Heart left ventricle (tissue), 16 donors: Measurements from ENCODE around the gene PKDCC. TPM values are rescaled to one million over a fixed set of nuclear protein-coding genes. Genes with fewer than 3 reads are reported as not detected.
A peak's percentile ranks its signal among the peaks of the same experiment; 100 is the strongest.

Experiments
- ATAC-seq, 4 donors: fragments of 200-7000 bp; cut with Tn5 transposase; one replicate each; pipeline ENCODE4 v1.9.1; 2020 to 2022; ENCODE audit warnings: moderate library complexity in 4 of 4, mild to moderate bottlenecking in 3 of 4, moderate number of reproducible peaks in 1 of 4
- DNase-seq, 5 donors: peaks; one replicate each; pipeline ENCODE4 v3.0.0-alpha.2; 2020
- H3K27ac ChIP-seq, 12 donors: fragments of 200-600 bp; sonication (generic) in 4 of 12; one replicate each; pipeline versions ENCODE4 v1.5.0 to v1.8.0; 2016 to 2022; ENCODE audit warnings: mild to moderate bottlenecking in 2 of 12
- H3K27me3 ChIP-seq, 9 donors: fragments of 200-600 bp; sonication (generic) in 2 of 9; one replicate each; pipeline versions ENCODE4 v1.5.1 to v1.8.0; 2016 to 2022; ENCODE audit warnings: mild to moderate bottlenecking in 3 of 9
- H3K36me3 ChIP-seq, 9 donors: fragments of 200-600 bp; sonication (generic) in 2 of 9; one replicate each; pipeline versions ENCODE4 v1.5.0 to v1.8.0; 2018 to 2022; ENCODE audit warnings: mild to moderate bottlenecking in 2 of 9
- H3K4me1 ChIP-seq, 12 donors: fragments of 200-600 bp; sonication (generic) in 4 of 12; one replicate each; pipeline versions ENCODE4 v1.5.0 to v1.8.0; 2016 to 2022; ENCODE audit warnings: mild to moderate bottlenecking in 3 of 12
- H3K4me3 ChIP-seq, 12 donors: fragments of 200-600 bp; sonication (generic) in 4 of 12; one replicate each; pipeline versions ENCODE4 v1.5.0 to v1.8.0; 2017 to 2022; ENCODE audit warnings: mild to moderate bottlenecking in 9 of 12, moderate library complexity in 4 of 12
- H3K9me3 ChIP-seq, 12 donors: fragments of 200-600 bp; sonication (generic) in 4 of 12; one replicate each; pipeline versions ENCODE4 v1.5.0 to v1.8.0; 2016 to 2022; ENCODE audit warnings: mild to moderate bottlenecking in 1 of 12
- CTCF ChIP-seq, 12 donors: fragments of 200-600 bp; sonication (generic) in 4 of 12; IDR thresholded peaks; one replicate each; pipeline versions ENCODE4 v1.5.0 to v1.8.0; 2018 to 2022; ENCODE audit warnings: antibody characterized with exemption in 12 of 12, mild to moderate bottlenecking in 5 of 12
- POLR2A ChIP-seq, 2 donors: fragments of 450-650 bp; IDR thresholded peaks; one replicate each; pipeline ENCODE4 v1.6.1; 2017; ENCODE audit warnings: antibody characterized with exemption in 2 of 2, mild to moderate bottlenecking in 2 of 2, moderate library complexity in 2 of 2
- WGBS, 4 donors: extraction: QIAGEN DNeasy Blood & Tissue Kit in 2 of 4; methylation state at CpG; one replicate each; pipeline versions ENCODE4 v1.1.5 to v1.1.7; 2013 to 2018; 5-methylcytosine and 5-hydroxymethylcytosine counted together
- intact Hi-C, 10 donors: fragments of 100-400 bp; cut with DNase I; formaldehyde crosslinking; loops; one replicate each; pipeline versions ENCODE4 v1.11.1 to v1.14.2; 2022
- polyA plus RNA-seq, 2 donors: library from polyadenylated mRNA; stranded (reverse); fragments of 200-250 nt; gene quantifications; one replicate each; pipeline ENCODE4 v1.2.3, GENCODE V29; 2013
- total RNA-seq, 9 donors: library from RNA; depleted of rRNA in 2 of 9; stranded (reverse); fragments of >200 nt in 2 of 9; fragmentation: NEBNext Ultra II Directional in 3 of 9; extraction: Animal tissue kit (Norgen Biotek cat#: 25700) in 3 of 9; gene quantifications; one replicate each; pipeline versions ENCODE4 v1.1.0 to v1.2.4, GENCODE V29; 2016 to 2023
- donor health status: ischemic (EF 13 %, LVEDD 7.1; RV severe dilation, severe dysfunction).
- donor health status: healthy with polysubstance abuse.
- donor health status: DM: no; HTN: yes; CAD: no.
- donor health status: DM: no; HTN: no; CAD: no.
- donor health status: ischemic (EF 25% LVEDD 6.9; RV normal size, moderate dysfunction).
- donor health status: ischemic (EF 25% LVEDD 5.7; RV mildly dilated, moderate dysfunction).
- donor health status: healthy.
- donor health status: DM: yes; HTN: yes; CAD: no.
- donor health status: ischemic (EF 35%, LVEDD 5.7; RV mildly dilated, moderate dysfunction).
- donor health status: nonischemic (EF 11% LVEDD 7.7; RV severe dilation, severe dysfunction).
- donor health status: DM: yes; HTN: yes; CAD: no.
- donor health status: PGD.
- donor health status: ischemic (EF 29% LVEDD 5.4; RV normal size, mild dysfunction).
- donor health status: nonischemic (EF 23%, LVEDD 6.1; RV moderate dilation, normal function).

PKDCC gene
- total and polyA plus RNA-seq, 11 donors: 22.7 to 124 (median 53.2) TPM

GRCh38 chr2:42099438-42100173 is 51.8 kb downstream of the PKDCC start:
- no peak for ATAC-seq
- Histone ChIP-seq H3K27me3 (no peaks in the 10 kb centered on the region), H3K27ac (peak overlapping the region in 10 of 12 donors; percentile 43 to 91 (median 65)), H3K9me3 (peaks cover 0 to 12% (median 0%) of the 10 kb centered on the region in 12 donors), H3K36me3 (no peaks in the 10 kb centered on the region), H3K4me1 (peaks cover 0 to 84% (median 30%) of the 10 kb centered on the region in 12 donors), H3K4me3 (no peak overlapping the region)
- intact Hi-C loops: loop anchor here in 9 of 10 donors (5.0 to 10.0 kb wide), 9 partner anchors 38 to 265 kb away; partner anchors contain the start of gene COX7A2L (in 4 of the 9)
- WGBS, 4 donors: 89 to 96% (median 93%) methylated on average over 6 of the region's 6 CpGs
- TF ChIP-seq POLR2A (IDR thresholded peaks at IDR 0.05) (no peak), CTCF (IDR thresholded peaks at IDR 0.05) (no peak)
- DNase-seq: no peak

- H3K9me3 ChIP-seq: peaks cover 0 to 12% (median 0%) of the 10 kb centered on the region in 12 donors
- DNase-seq (peak in 2 of 5 donors; percentile 40 to 67), ATAC-seq (peak in 1 of 4 donors; percentile 8)
- H3K4me1 ChIP-seq: peaks cover 0 to 96% (median 30%) of the 10 kb centered on the region in 12 donors
- H3K27ac ChIP-seq: peak overlapping the region; percentile 63 to 91 (median 88)
- 76 to 92% (median 88%) methylated on average over 10 to 20 of the region's 20 CpGs for WGBS, 4 donors
- intact Hi-C loops: loop anchor here in 5 of 10 donors (5.0 kb wide), 3 partner anchors 37 to 227 kb away; no protein-coding TSS in a partner anchor
- peak overlapping the region in 10 of 12 donors; percentile 20 to 59 (median 52) for H3K4me3 ChIP-seq
- no peaks in the 10 kb centered on the region for H3K27me3 ChIP-seq
- no peak for TF ChIP-seq POLR2A (IDR thresholded peaks at IDR 0.05)
- no peak for TF ChIP-seq CTCF (IDR thresholded peaks at IDR 0.05)
- H3K36me3 ChIP-seq: no peaks in the 10 kb centered on the region
Observed at GRCh38 chr2:42100683-42101205, 52.9 kb downstream of the PKDCC start.

- TF ChIP-seq CTCF (IDR thresholded peaks at IDR 0.05) (peak in 1 of 12 donors; percentile 4), POLR2A (IDR thresholded peaks at IDR 0.05) (no peak)
- Histone ChIP-seq H3K9me3 (peaks cover 0 to 12% (median 0%) of the 10 kb centered on the region in 12 donors), H3K27me3 (no peaks in the 10 kb centered on the region), H3K27ac (peak overlapping the region; percentile 63 to 91 (median 88)), H3K4me1 (peaks cover 0 to 98% (median 32%) of the 10 kb centered on the region in 12 donors), H3K36me3 (no peaks in the 10 kb centered on the region), H3K4me3 (peak overlapping the region; percentile 20 to 59 (median 49))
- 13 to 27% (median 16%) methylated on average over 23 to 77 of the region's 77 CpGs for WGBS, 4 donors
- ATAC-seq: peak in 3 of 4 donors; percentile 34 to 82 (median 74)
- peak; percentile 71 to 87 (median 73) for DNase-seq
- intact Hi-C loops: loop anchor here in 7 of 10 donors (2.0 to 5.0 kb wide), 6 partner anchors 36 to 226 kb away; partner anchors contain the start of gene EML4 (in 1 of the 7)
Observed at GRCh38 chr2:42101206-42102023, 53.6 kb downstream of the PKDCC start.
